ENCODE data around the gene UFSP2. TPM values are rescaled to one million over a fixed set of nuclear protein-coding genes. Genes with fewer than 3 reads are reported as not detected.

UFSP2 gene
- total RNA-seq, 2 donors from 2014 or later = 23.5 to 32.9 TPM

GRCh38 chr4:185405296-185405999 is 20.3 kb downstream of the UFSP2 start:
- H3K4me3 Mint-ChIP-seq = no peak overlapping the region
- H3K9me3 Mint-ChIP-seq = no peaks in the 10 kb centered on the region
- H3K27ac Mint-ChIP-seq = peak overlapping the region; percentile 52
- peaks cover 19% of the 10 kb centered on the region for H3K4me1 Mint-ChIP-seq
- peaks cover 89% of the 10 kb centered on the region for H3K36me3 Mint-ChIP-seq (ENCODE audit: low read depth)
- H3K27me3 Mint-ChIP-seq = no peaks in the 10 kb centered on the region
- peak; percentile 62 for ATAC-seq (replicated peaks)

DNA sequence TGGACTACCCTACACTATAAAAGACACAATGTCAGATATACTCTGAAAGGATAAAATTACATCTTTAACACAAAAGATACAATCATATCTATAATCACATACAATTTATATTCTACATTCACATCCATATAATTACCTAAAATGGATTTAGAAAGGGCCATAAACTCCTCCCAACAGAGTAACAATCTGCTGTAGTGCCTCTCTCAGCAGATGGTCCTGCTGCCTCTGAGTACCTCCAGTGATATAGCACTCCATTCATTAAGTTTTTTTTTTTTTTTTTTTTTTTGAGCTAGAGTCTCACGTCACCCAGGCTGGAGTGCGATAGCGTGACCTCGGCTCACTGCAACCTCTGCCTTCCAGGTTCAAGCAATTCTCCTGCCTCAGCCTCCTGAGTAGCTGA is 21.7 kb downstream of the UFSP2 start:
- ATAC-seq (replicated peaks) = no peak
- H3K4me1 Mint-ChIP-seq = peaks cover 24% of the 10 kb centered on the region
- H3K27me3 Mint-ChIP-seq = no peaks in the 10 kb centered on the region
- no peak overlapping the region for H3K27ac Mint-ChIP-seq
- H3K36me3 Mint-ChIP-seq (ENCODE audit: low read depth) = peaks cover 94% of the 10 kb centered on the region
- no peak overlapping the region for H3K4me3 Mint-ChIP-seq
- H3K9me3 Mint-ChIP-seq = no peaks in the 10 kb centered on the region

- Mint-ChIP-seq H3K4me3 (peak overlapping the region; percentile 93), H3K27ac (peak overlapping the region; percentile 81), H3K4me1 (peaks cover 26% of the 10 kb centered on the region), H3K9me3 (no peaks in the 10 kb centered on the region), H3K36me3 (ENCODE audit: low read depth) (peaks cover 84% of the 10 kb centered on the region), H3K27me3 (no peaks in the 10 kb centered on the region)
- no peak for ATAC-seq (replicated peaks)
Measured at GRCh38 chr4:185399466-185399865, 26.3 kb downstream of the UFSP2 start.

GRCh38 chr4:185398618-185399017 is 27.1 kb downstream of the UFSP2 start:
- Mint-ChIP-seq H3K9me3 (no peaks in the 10 kb centered on the region), H3K36me3 (ENCODE audit: low read depth) (peaks cover 80% of the 10 kb centered on the region), H3K4me3 (peak overlapping the region; percentile 93), H3K27ac (peak overlapping the region; percentile 81), H3K27me3 (no peaks in the 10 kb centered on the region), H3K4me1 (peaks cover 31% of the 10 kb centered on the region)
- ATAC-seq (replicated peaks) = no peak

GRCh38 chr4:185396724-185397385 is 28.9 kb downstream of the UFSP2 start, which contains the start of gene ANKRD37:
TSS of gene ANKRD37 (plus strand) at chr4:185396841. CDS start at chr4:185396924, 83 bp downstream.
- peak within 1 kb of the TSS; percentile 85 for H3K27ac Mint-ChIP-seq
- H3K4me3 Mint-ChIP-seq = peak within 1 kb of the TSS; percentile 93
- H3K36me3 Mint-ChIP-seq (ENCODE audit: low read depth) = peaks cover 63% of the 10 kb centered on the region
- no peaks in the 10 kb centered on the region for H3K27me3 Mint-ChIP-seq
- H3K9me3 Mint-ChIP-seq = no peaks in the 10 kb centered on the region
- ATAC-seq (replicated peaks) = no peak
- peaks cover 31% of the 10 kb centered on the region for H3K4me1 Mint-ChIP-seq

DNA sequence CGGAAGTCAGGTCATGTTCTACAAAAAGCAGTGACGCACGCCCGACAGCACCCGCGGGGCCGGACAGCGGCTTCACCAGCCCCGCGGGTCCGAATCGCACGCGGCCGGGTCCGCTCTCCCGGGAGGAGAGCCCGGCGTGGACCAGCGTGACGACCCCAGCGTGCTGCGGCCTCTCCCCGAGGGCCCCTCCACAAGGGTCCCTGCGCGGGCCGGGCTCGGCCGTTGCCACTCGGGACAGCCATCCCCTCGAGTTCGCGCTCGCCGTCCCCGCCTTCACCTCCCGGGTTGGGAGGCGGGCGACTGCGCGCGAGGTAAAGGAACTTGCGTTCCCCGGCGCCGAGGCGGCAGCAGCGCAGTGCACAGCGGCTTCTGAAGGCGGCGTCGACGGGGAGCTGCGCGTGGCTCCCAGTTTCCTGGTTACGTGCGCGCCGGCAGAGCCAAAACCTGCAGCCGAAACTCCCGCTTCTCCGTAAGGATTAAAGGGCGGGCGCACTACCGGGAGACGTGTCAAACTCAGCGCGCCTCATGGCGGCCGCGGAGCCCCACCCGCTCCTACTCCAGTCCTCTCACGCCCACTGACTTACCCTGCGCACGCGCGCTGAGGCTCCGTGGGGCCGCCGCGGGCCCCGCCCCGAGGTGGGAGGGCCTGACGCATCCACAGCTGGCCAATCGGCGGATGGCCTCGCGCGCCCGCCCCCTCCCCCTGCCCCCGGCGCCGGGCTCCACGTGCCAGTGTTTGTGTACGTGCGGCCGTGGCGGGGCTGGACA is 29.6 kb downstream of the UFSP2 start:
- Mint-ChIP-seq H3K27ac (peak overlapping the region; percentile 85), H3K36me3 (ENCODE audit: low read depth) (peaks cover 56% of the 10 kb centered on the region), H3K4me1 (peaks cover 29% of the 10 kb centered on the region), H3K9me3 (no peaks in the 10 kb centered on the region), H3K4me3 (peak overlapping the region; percentile 93), H3K27me3 (no peaks in the 10 kb centered on the region)
- ATAC-seq (replicated peaks) = peak; percentile 82

DNA sequence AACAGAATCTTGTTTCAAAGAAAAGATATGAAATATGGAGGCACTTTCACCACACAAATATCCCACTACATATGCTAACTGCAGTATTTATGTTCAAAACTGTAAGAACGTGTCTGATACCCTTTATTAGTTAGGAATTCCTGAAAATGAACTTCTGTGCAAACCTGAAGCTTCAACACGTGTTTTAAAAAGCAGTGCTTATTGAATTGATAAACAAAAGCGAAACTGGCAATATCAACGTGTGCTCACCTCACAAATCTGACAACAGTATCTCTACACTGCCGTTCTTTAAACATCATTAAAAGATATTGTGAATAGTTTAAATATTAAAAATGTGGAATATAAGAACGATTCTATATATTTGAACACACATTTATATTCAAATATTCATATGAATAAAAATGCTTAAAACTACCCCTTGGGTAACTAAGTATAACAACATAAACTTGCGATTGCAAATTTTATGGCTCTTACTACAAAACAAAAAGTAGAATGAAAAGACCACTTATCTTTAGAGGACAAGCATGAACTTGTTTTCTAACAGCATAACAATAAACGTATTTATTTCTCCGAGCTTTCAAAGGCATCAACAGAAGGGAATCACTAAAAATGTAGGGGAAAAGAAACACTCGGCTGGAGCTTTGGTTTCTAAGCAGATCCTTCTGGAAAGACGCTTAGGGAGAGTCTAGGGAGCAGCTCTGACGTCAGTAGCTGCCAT is 30.4 kb downstream of the UFSP2 start, which contains the start of gene LRP2BP:
Gene LRP2BP, minus strand, starts transcription at position 687 of the 718 bp plus-strand sequence. CDS start 17,738 bp downstream, outside the sequence.
- Mint-ChIP-seq H3K4me3 (peak within 1 kb of the TSS; percentile 93), H3K4me1 (peaks cover 24% of the 10 kb centered on the region), H3K27ac (peak within 1 kb of the TSS; percentile 85), H3K9me3 (no peaks in the 10 kb centered on the region), H3K27me3 (no peaks in the 10 kb centered on the region), H3K36me3 (ENCODE audit: low read depth) (peaks cover 49% of the 10 kb centered on the region)
- no peak for ATAC-seq (replicated peaks)

DNA sequence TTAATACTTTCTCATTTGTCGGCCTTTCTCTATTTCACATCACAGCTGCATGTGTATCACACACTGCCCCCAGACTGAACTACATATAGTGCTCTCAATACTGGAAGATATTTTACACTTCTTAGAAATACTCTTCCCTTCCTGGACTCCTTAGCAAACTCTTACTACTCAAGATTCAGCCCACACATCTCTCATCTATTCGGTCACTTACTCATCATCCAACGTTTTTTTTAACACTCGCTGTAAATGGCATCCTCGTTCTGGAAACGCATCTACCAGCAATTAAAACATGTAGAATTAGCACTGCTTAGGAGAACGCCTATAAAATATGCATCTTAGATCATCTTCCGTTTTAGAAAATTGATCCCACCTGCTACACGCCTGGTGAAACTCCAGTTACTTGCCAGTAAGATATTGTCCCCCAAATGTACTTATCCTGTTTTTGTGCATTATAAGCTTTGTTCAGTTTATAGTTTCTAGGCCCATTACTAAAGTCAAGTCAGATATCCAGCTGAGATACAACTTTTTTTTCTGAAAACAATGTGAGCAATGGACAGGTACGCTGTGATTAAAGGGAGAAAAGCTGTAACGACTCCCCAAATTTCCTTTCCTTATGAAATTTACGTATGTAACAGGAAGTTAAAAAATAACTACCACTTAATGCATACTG is 31.1 kb downstream of the UFSP2 start:
- peak; percentile 57 for ATAC-seq (replicated peaks)
- peaks cover 24% of the 10 kb centered on the region for H3K4me1 Mint-ChIP-seq
- peak overlapping the region; percentile 85 for H3K27ac Mint-ChIP-seq
- H3K4me3 Mint-ChIP-seq = peak overlapping the region; percentile 93
- H3K36me3 Mint-ChIP-seq (ENCODE audit: low read depth) = peaks cover 42% of the 10 kb centered on the region
- no peaks in the 10 kb centered on the region for H3K27me3 Mint-ChIP-seq
- H3K9me3 Mint-ChIP-seq = no peaks in the 10 kb centered on the region

DNA sequence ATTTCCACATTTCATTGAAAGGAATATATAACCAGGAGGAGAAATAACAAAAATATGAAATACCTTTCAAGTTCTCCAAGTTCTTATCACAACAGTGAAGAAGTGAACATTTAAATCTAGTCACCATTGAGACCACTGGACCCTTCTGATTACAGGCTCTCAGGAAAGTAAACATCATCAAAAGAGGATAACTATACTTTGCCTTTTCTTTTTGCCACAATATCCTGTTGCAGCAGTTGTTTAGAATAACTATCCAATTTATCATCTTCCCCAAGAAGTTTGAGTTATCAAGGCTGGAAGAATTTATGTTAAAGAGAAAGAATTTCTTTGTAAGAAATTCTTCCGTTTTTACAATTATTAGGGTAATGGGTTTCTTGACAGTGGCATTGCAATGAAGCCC is 33.6 kb downstream of the UFSP2 start:
- Mint-ChIP-seq H3K4me1 (peaks cover 10% of the 10 kb centered on the region), H3K27me3 (no peaks in the 10 kb centered on the region), H3K9me3 (no peaks in the 10 kb centered on the region), H3K36me3 (ENCODE audit: low read depth) (peaks cover 16% of the 10 kb centered on the region), H3K4me3 (no peak overlapping the region), H3K27ac (peak overlapping the region; percentile 55)
- ATAC-seq (replicated peaks) = no peak

DNA sequence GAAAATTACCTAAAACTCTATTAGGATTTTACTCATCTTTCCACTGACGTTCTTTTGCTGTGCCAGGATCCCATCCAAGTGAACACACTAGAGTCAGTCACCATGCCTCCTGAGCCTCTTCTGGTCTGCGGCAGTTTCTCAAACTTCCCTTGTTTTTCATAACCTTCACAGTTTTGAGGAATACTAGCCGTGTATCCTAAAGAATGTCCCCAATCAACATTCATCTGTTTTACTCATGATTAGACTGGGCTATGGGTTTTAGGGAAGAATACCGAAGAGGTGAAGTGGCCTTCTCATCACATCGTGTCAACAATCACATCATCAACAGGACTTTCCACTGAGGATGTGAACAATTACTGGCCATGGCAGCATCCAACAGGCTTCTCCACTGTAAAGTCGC is 34.8 kb downstream of the UFSP2 start:
- peaks cover 10% of the 10 kb centered on the region for H3K36me3 Mint-ChIP-seq (ENCODE audit: low read depth)
- H3K4me1 Mint-ChIP-seq = peaks cover 10% of the 10 kb centered on the region
- no peak for ATAC-seq (replicated peaks)
- no peak overlapping the region for H3K27ac Mint-ChIP-seq
- no peaks in the 10 kb centered on the region for H3K9me3 Mint-ChIP-seq
- H3K4me3 Mint-ChIP-seq = no peak overlapping the region
- H3K27me3 Mint-ChIP-seq = no peaks in the 10 kb centered on the region

DNA sequence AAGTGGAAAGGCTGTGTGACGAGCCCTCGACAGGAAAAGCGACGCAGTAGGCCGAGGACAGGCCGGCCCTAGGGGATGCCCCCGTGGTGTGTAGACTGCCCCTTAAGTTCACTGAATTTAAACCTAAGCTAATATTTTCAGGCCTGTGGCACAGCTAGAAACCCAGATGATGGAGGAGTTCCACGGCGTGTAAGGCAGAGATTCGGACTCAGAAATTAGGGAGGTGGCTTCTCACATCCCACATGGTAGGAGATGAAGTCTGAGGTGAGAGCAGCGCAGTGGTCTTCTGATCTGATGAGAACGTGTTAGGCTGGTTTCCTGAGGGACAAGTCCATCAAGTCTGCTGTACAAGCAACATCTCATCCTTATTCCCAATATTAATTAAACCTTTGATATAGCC is 37.8 kb downstream of the UFSP2 start:
- Mint-ChIP-seq H3K4me3 (no peak overlapping the region), H3K4me1 (peaks cover 4% of the 10 kb centered on the region), H3K36me3 (ENCODE audit: low read depth) (no peaks in the 10 kb centered on the region), H3K9me3 (no peaks in the 10 kb centered on the region), H3K27me3 (no peaks in the 10 kb centered on the region), H3K27ac (peak overlapping the region; percentile 22)
- ATAC-seq (replicated peaks) = no peak

DNA sequence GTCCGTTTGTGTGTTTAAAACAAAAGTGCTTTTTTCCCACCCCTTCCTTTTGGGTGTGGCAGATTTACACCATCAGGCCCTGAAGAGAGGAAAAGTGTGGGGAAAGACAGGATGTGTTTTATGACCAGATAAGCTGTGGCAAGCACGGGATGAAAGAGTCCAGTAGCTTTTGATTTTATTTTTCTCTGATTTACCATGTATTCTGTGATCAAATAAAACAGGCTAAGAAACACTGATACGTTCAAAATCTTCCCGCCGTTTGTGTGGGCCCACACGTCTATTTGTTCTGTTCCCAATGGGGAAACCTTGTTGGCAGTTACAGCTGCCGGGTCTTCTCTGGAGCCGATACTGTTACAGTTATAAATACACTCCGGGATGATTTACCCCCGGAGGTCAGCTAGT is 40.8 kb downstream of the UFSP2 start:
- Mint-ChIP-seq H3K27ac (no peak overlapping the region), H3K27me3 (no peaks in the 10 kb centered on the region), H3K9me3 (peaks cover 5% of the 10 kb centered on the region), H3K4me3 (no peak overlapping the region), H3K36me3 (ENCODE audit: low read depth) (no peaks in the 10 kb centered on the region), H3K4me1 (peaks cover 4% of the 10 kb centered on the region)
- no peak for ATAC-seq (replicated peaks)

DNA sequence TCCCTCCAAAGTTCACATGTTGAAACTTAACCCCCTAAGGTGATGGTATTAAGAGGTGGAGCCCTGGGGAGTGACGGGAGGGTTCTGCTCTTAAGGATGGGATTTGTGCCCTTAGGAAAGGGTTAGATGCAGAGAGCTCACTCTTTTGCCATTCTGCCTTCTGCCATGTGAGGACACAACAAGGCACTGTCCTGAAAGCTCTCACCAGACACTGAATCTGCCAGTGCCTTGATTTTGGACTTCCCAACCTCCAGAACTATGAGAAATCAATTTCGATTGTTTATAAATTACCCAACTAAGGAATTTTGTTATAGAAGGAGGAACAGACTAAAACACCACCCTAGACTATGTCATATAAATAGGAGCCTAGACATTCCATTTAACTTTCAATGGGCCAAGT is 41.7 kb downstream of the UFSP2 start:
- Mint-ChIP-seq H3K36me3 (ENCODE audit: low read depth) (no peaks in the 10 kb centered on the region), H3K9me3 (peaks cover 5% of the 10 kb centered on the region), H3K4me3 (no peak overlapping the region), H3K27me3 (no peaks in the 10 kb centered on the region), H3K27ac (no peak overlapping the region), H3K4me1 (peaks cover 4% of the 10 kb centered on the region)
- ATAC-seq (replicated peaks) = no peak

DNA sequence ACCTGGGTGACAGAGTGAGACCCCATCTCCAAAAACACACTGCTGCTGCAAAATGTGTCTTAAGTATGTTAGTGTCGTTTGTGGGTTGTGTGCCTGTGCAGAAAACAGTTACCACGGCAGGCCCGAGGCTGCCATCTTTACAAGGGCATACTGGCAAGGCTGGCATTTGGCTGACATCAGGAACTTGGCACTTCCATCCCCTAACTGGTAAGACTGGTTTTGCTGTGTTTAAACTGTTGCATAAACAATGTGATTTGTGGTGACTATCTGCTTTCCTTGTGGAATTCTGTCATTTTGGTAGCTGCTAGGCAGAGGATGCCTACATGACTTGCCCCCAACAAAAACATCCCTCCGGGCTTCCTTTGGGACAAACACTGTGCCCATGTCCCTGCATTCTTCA is 42.3 kb downstream of the UFSP2 start:
- no peak for ATAC-seq (replicated peaks)
- H3K9me3 Mint-ChIP-seq = peaks cover 5% of the 10 kb centered on the region
- H3K27me3 Mint-ChIP-seq = no peaks in the 10 kb centered on the region
- no peak overlapping the region for H3K27ac Mint-ChIP-seq
- H3K4me1 Mint-ChIP-seq = peaks cover 4% of the 10 kb centered on the region
- H3K4me3 Mint-ChIP-seq = no peak overlapping the region
- H3K36me3 Mint-ChIP-seq (ENCODE audit: low read depth) = no peaks in the 10 kb centered on the region

Data from activated T-helper 17 cell treated with anti-CD3 and anti-CD28 coated beads, Interleukin-2, amount 50 U/mL, for 72 hours (primary cell).